GM12865 (cell line): Measurements from ENCODE around the gene EME1.
"Not testable (repeated sequence)": the region's sequence is repeated elsewhere in the genome, so short reads cannot be mapped to it uniquely, and the experiment has no call there.

Experiments
- DNase-seq: peaks from one replicate; pipeline ENCODE4 v3.0.0; 2010; ENCODE audit warnings: low read depth
- H3K4me3 ChIP-seq: 2 replicates; pipeline ENCODE4 v1.5.1; 2011; ENCODE audit warnings: mild to moderate bottlenecking, low read depth, low read length, control low read depth
- TF ChIP-seq, protein P1 (sequence below): IDR thresholded peaks from 2 replicates; pipeline ENCODE4 v1.5.1; 2011; ENCODE audit warnings: low read length, control low read depth, low read depth, inconsistent platforms; ENCODE audit not compliant: insufficient read depth; ENCODE audit errors: missing control alignments

Gene EME1

DNA sequence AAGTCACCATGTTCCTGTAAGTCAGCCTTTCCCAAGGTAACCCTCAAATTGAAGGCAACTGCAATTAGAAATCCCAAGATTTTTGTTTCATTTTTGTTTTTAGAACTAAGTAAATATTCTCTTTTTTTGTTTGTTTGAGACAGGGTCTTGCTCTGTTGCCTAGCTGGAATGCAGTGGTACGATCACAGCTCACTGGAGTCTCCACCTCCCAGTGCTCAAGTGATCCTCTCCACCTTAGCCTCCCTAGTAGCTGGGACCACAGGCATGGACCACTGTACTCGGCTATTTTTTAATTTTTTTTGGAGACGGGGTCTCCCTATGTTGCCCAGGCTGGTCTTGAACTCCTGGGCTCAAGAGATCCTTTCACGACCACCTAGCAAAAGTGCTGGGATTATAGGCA lies 34.9 kb downstream of the EME1 start:
- TF ChIP-seq, protein P1, sequence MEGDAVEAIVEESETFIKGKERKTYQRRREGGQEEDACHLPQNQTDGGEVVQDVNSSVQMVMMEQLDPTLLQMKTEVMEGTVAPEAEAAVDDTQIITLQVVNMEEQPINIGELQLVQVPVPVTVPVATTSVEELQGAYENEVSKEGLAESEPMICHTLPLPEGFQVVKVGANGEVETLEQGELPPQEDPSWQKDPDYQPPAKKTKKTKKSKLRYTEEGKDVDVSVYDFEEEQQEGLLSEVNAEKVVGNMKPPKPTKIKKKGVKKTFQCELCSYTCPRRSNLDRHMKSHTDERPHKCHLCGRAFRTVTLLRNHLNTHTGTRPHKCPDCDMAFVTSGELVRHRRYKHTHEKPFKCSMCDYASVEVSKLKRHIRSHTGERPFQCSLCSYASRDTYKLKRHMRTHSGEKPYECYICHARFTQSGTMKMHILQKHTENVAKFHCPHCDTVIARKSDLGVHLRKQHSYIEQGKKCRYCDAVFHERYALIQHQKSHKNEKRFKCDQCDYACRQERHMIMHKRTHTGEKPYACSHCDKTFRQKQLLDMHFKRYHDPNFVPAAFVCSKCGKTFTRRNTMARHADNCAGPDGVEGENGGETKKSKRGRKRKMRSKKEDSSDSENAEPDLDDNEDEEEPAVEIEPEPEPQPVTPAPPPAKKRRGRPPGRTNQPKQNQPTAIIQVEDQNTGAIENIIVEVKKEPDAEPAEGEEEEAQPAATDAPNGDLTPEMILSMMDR, result no peak
- no peak for DNase-seq
- no peak overlapping the region for H3K4me3 ChIP-seq

DNA sequence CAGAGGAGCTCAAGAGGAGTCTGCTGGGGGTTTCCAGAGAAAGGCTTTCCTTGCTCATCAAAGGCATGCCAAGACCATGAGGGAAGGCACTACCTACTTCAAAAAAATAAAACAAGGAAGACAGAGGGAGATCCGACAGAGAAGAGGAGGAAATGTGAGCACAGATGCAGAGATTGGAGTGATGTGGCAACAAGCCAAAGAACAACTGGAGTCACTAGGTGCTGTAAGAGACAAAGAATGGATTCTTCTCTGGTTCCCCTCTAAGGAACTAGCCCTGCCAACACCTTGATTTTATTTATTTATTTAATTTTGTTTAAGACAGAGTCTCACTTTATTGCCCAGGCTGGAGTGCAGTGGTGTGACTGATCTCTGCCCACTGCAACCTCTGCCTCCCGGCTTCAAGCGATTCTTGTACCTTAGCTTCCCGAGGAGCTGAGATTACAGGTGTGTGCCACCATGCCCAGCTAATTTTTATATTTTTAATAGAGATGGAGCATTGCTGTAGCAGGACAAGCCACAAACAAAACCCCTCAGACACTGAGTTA lies 39.2 kb downstream of the EME1 start:
- TF ChIP-seq, protein P1, result no peak
- DNase-seq, result no peak

DNA sequence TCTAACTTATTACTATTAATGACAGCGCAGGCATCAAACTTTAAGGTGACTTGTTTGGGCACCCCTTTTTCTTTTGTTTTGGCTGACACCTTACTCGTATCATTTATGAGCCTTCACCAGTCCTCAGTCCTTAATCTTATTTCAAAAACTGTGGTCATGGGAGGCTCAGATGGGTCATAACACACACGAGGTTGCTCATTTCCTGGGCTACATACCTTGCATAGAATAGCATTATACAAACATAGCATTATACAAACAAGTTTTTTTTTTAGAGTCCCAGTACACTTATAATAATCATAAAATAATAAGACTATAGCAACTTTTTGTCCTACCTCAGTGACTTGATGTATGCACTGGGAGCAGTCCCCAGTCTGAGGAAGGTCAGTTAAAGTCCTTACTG lies 41.8 kb downstream of the EME1 start:
- H3K4me3 ChIP-seq, result no peak overlapping the region
- TF ChIP-seq, protein P1, result no peak
- no peak for DNase-seq

More for the DNA sequence above, 39.2 kb downstream of the EME1 start:
- no peak overlapping the region for H3K4me3 ChIP-seq

DNA sequence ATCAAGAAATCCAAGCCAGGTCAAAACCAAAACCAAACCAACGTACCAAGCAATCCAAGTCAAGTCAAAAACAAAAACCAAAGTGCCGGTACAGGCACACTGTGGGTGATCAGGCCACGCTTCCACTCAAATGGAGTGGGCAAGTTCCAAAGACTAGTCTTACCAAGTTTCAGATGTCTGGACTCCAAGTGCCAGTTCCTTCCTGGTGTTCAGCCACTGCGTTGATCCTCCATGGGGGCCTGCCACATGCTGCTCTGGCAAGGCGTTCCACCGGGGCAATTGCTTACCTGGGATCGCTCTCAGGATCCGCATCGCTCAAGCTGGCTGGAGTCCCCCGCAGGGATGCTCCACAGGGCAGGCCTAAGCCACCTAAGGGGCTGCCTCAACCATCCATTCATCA lies 46.5 kb downstream of the EME1 start:
- DNase-seq, H3K4me3 ChIP-seq: not testable (repeated sequence)

DNA sequence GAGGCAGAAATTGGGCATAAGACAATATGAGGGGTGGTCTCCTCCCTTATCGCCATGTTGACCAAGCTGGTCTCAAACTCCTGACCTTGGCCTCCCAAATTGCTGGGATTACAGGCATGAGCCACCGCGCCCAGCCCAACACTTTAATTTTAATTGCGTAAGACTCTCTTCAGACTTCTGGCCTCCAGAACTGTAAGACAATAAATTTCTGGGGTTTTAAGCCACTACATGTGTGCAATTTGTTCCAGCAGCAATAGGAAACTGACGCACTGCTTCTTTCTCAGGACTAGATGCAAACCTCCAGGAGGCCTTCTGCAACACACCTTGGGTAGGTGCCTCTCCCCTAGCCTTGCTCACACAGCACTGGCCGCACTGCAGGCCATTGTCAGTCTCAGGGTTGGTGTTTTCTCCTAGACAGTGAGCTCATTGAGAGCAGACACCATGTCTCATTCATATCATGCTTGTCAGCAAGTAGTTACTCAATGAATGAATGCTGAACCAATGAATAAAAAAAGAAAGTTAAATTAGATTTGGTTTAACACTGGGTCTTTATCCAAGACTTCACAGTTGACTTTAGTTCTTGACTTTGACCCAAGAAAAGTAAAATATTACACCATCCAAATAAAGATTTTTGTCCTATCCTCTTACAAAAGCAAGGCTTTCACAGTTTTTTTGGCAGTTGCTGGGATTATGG lies 47.5 kb downstream of the EME1 start:
- DNase-seq, result no peak
- TF ChIP-seq, protein P1, result no peak
- no peak overlapping the region for H3K4me3 ChIP-seq

DNA sequence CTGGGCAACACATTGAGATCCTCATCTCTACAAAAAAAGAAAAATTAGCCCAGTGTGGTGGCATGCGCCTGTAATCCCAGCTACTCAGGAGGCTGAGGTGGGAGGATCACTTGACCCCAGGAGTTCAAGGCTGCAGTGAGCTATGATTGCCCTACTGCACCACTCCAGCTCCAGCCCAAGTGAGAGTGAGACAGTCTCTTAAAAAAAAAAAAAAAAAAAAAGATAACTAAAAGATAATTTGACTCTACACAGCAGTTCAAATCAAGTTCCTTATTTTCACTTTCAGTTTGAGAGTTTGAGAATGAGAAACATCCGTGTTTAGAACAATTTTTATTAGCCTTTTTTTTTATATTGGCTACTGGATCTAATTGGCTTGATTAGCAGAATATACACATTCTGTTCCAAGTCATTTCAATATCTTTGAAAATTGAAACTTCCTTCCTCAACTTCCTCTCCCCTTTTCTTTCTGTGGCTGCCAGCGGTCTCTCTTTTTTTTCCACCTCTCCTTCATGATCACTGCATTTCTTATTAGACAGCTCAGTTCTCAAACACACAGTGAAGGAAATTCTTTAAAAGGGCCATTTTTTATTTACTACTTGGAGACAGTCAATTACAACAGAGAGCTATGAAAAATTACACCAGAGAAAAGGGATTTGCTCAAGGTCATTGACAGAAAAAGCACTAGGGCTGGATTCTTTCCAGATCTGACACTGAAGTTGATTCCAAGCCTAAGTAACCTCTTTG lies 48.5 kb downstream of the EME1 start:
- H3K4me3 ChIP-seq, result peak overlapping the region; percentile 40
- TF ChIP-seq, protein P1, result no peak
- DNase-seq, result peak; percentile 32

DNA sequence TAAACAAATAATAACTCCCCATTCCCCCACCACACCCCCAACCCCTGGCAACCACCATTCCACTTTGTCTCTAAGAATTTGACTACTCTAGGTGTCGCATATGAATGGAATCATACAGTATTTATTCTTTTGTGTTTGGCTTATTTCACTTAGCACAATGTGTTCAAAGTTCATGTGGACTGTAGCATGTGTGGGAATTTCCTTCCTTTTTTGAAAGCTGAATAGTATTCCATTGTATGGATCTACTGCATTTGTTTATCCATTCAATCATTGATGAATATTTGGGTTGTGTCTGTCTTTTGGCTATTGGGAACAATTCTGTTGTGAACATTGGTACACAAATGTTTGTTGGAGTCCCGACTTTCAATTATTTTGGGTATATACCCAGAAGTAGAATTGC lies 49.7 kb downstream of the EME1 start:
- TF ChIP-seq, protein P1, result no peak
- no peak overlapping the region for H3K4me3 ChIP-seq
- DNase-seq, result no peak
